NCI-H1417 (cell line): ENCODE results near the gene CTNNBIP1.

ENCODE experiments used
- DNase-seq, 3 experiments: peaks; one replicate each; lab custom pipeline; 2025; lab: John Stamatoyannopoulos, UW

The CTNNBIP1 gene

DNA sequence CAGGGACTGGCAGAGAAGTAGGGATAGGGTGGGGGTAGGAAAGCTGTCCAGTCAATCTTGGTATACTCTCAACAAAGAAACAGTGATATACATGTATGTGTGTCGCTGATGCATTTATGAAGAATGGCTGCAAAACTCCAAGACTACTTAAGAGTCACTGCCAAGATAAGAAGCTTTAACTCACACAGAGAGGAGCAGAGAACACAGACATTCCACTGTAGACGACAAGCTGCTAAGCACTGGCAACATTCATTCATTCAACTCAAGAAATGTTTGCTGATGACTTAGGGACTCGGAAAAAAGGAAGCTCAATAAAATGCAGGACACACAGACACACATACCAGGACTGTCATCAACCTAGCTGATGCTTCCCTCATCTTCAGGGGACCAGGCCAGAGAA is 5.5 kb downstream of the CTNNBIP1 start:
- DNase-seq = no peak

GRCh38 chr1:9903801-9904527 is 6.1 kb downstream of the CTNNBIP1 start:
- no peak for DNase-seq

DNA sequence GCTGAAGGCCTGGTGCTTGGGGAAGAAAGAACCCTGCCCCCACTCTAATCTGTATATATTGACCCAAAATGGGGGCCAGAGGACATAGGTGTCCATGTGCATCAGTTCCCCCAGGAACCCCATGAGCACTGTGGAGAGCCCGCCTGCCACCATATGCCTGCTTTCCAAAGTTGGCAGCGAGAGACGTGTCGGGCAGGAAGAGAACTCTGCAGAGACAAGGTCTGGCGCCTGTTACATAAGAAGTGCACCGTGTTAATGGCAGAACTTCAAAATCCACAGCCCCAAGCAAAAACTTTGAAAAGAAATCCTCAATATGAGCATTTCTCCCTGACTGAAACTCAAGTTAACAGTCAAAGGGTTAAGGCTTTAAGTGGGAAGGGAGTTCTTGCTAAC is 8.0 kb downstream of the CTNNBIP1 start:
- DNase-seq = no peak

DNA sequence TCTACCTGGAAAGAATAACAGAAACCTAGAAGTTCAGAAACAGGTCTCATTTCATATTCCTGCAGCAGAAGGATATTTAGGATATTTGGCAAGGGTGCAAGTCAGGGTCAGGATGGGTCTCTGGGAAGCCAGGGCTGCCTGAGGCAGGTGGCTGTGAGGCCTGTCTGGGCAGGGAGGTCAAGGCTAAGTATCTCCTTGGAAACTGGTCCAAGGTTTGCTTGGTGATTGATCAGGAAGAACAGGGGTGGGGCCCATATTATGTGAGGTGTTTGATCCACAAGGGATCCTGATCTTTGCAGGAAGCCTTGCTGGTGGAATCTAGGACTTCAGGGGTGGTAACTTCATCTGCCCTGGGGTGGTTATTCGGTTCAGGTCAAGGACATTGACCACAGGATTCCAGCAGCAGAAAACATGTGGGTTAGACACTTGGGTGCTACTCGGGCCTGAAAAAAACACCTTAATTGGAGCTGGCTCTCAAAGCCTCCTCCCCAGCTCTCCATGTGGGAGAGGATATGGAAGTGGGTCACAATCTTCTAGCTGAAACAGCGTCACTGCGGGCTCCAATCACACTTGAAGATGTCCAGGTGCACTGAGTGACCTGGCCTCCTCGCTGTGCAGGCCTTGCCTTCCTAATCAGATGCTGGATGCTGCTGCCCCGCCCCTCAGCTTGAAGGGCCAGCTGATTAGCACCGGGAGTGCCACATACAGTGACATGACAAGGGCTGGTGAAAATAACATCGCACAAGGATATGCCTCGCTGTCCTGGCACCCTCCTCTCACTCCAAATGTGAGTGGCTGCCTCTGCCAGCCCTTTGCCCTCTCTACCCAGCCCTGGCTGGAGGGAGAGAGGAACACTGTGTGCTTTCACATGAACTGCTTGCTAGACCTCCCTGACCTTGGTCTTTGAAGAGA is 8.7 kb downstream of the CTNNBIP1 start:
- DNase-seq = peak in 2 of 3 experiments; percentile 33 to 69

- peak; percentile 69 to 93 (median 87) for DNase-seq
Observed at GRCh38 chr1:9900142-9901043, 9.7 kb downstream of the CTNNBIP1 start.

GRCh38 chr1:9894115-9894514 is 16.0 kb downstream of the CTNNBIP1 start:
- DNase-seq = no peak

GRCh38 chr1:9892563-9893528 is 17.2 kb downstream of the CTNNBIP1 start:
- DNase-seq = no peak

GRCh38 chr1:9891207-9891606 is 18.9 kb downstream of the CTNNBIP1 start:
- DNase-seq = peak in 2 of 3 experiments; percentile 40 to 80

DNA sequence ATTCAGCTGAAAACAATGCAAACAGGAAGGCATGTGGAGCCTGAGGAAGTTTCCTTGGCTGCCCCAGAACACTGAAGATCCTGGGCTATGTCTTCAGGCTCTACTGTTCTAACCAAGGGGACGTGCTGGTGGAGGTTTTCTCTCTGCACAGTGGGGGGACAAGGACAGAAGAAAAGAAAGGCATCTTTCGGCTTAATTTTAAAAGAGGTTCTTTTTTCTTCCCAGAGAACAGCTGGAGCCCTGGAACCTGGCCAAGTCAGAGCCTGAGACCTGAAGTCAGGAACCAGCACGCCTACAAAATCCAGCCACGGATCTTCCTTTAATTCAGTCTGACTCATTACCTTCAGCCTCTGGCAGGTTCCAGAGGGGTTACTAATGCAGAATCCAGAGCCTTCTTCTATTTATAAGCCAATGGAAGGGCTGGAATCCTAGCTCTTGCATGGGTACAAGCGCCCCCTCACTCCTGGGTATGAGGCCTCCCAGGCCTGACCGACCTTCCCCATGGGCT is 19.8 kb downstream of the CTNNBIP1 start:
- peak in 2 of 3 experiments; percentile 25 to 66 for DNase-seq

- DNase-seq = no peak
Observed at GRCh38 chr1:9889411-9889810, 20.7 kb downstream of the CTNNBIP1 start.

DNA sequence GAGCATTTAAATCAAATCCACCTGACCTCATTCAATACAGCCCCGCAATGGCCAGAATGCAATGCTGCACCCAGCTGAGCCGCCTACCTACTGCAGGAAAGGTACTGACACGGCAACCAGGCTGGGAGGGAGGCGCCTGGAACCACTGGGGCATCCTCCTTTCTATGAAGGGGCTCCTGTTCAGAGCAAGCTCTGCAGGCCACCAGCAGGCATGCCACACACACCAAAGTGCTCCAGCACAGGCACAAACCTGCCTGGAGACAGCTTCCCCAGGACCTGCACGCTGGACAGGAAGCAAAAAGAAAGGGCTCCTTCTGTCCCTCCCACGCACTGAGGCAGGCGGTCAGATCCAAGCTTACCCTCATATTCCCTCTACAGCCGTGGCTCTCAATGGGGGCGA is 21.2 kb downstream of the CTNNBIP1 start:
- no peak for DNase-seq

- DNase-seq = no peak
Observed at GRCh38 chr1:9887070-9887469, 23.0 kb downstream of the CTNNBIP1 start.

- peak in 1 of 3 experiments; percentile 42 for DNase-seq
Observed at GRCh38 chr1:9886092-9886742, 23.9 kb downstream of the CTNNBIP1 start.

- no peak for DNase-seq
Observed at GRCh38 chr1:9884805-9885204, 25.3 kb downstream of the CTNNBIP1 start.

- no peak for DNase-seq
Observed at GRCh38 chr1:9883585-9884449, 26.3 kb downstream of the CTNNBIP1 start.

GRCh38 chr1:9882945-9883303 is 27.1 kb downstream of the CTNNBIP1 start:
- no peak for DNase-seq

DNA sequence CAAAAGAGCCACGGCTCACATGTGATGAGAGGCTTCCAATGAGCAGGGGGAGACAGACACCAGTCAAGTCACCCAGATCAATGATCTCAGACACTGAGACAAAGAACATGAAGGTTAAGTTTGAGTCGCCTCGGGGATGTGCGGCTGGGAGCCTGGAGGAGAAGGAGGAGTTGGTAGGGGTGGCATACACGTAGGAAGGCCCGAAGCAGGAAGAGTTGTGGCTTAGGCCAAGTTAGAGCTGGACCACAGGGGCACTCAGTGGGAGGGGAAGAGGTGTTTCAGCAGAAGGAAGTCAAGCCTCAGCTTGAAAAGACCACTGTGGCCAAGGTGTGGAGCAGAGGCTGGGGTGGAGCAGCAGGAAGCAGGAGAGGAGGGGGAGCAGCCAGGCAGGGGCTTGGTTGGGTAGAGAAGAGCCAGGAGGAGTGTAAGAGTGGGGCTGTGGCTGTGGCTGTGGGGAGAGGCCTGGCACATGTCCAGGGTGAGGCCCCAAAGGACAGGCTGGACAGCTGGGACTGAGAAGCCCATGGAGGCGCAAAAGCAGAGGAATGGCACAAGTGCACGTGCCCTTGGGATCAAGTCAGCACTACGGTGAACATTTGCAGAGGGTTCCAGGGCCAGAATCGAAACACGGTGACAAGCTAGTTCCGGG is 27.6 kb downstream of the CTNNBIP1 start:
- no peak for DNase-seq

DNA sequence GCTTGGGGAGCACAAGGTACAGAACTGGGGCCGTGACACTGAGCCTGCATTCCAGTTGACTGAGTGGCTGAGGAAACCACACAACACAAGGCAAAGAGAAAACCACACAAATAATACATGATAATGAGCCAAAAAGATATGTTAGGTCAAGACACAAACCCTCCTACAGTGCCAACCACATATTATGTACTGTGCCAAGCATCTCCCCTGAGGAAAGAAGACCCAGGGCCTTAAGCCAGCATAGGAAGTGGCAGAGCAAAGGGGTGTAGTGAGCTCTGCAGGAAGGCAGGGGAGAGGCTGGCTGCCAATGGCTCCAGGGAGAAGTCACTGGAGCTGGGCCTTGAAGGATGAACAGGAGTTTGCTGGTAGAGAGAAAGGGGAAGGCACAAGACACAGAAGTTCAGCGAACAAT is 28.2 kb downstream of the CTNNBIP1 start:
- DNase-seq = no peak

DNA sequence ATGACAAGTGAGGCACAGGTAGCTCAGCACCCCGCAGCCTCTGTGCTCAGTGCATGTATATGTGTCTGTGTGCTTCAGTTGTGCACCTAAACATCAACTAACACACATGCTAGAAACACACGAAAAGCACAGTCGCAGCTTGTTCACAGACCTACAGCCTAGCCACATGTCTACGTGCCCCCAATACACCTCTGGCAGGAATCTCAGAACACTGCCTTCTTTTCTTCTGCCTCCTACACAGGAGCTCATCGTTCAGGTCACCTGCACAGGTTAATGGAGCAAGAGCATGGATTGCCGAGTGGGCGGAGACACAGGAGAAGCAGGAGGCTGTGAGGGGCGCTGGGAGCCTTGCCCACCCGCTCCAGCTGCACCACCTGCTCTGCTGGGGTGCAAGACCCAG is 31.7 kb downstream of the CTNNBIP1 start:
- no peak for DNase-seq
